Neural cell (in vitro differentiated cells): ENCODE results near the gene BPTF. TPM values are rescaled to one million over a fixed set of nuclear protein-coding genes. Genes with fewer than 3 reads are reported as not detected.

ENCODE experiments used
- H2AFZ ChIP-seq: fragments of 200-600, 300-800 bp; sonication (generic), shearing (Covaris generic); 2 replicates; pipeline ENCODE4 v1.6.0; 2014; ENCODE audit warnings: low read depth, mild to moderate bottlenecking, antibody characterized with exemption, low read length, moderate library complexity
- H3F3A ChIP-seq: fragments of 200-600 bp; shearing (Covaris generic); 2 replicates; pipeline ENCODE4 v1.6.1; 2016; ENCODE audit warnings: mild to moderate bottlenecking, moderate library complexity, mixed read lengths, antibody characterized with exemption, low read length; ENCODE audit not compliant: insufficient read depth, poor library complexity, severe bottlenecking
- H3K27ac ChIP-seq: fragments of 200-600, 300-800 bp; sonication (generic), shearing (Covaris generic); 2 replicates; pipeline ENCODE4 v1.5.1; 2014; ENCODE audit warnings: mild to moderate bottlenecking, low read length, moderate library complexity
- H3K27me3 ChIP-seq: fragments of 300-800, 200-600 bp; sonication (generic), shearing (Covaris generic); 2 replicates; pipeline ENCODE4 v1.6.0; 2014; ENCODE audit warnings: mild to moderate bottlenecking, low read depth, low read length, moderate library complexity; ENCODE audit not compliant: insufficient read depth
- H3K36me3 ChIP-seq: fragments of 300-800, 200-600 bp; sonication (generic), shearing (Covaris generic); 2 replicates; pipeline ENCODE4 v1.5.1; 2014; ENCODE audit warnings: mild to moderate bottlenecking, antibody characterized with exemption, low read length, moderate library complexity; ENCODE audit not compliant: insufficient read depth
- H3K4me2 ChIP-seq: fragments of 300-800, 200-600 bp; sonication (generic), shearing (Covaris generic); 2 replicates; pipeline ENCODE4 v1.6.0; 2014; ENCODE audit warnings: mild to moderate bottlenecking, low read length
- H3K4me3 ChIP-seq: fragments of 300-800, 200-600 bp; sonication (generic), shearing (Covaris generic); 2 replicates; pipeline ENCODE4 v1.5.1; 2014; ENCODE audit warnings: mild to moderate bottlenecking, low read length, moderate library complexity
- H3K79me2 ChIP-seq: fragments of 200-600 bp; shearing (Covaris generic); replicated peaks from 2 replicates; pipeline ENCODE4 v1.6.0; 2014; ENCODE audit warnings: mild to moderate bottlenecking, low read length, moderate library complexity; ENCODE audit not compliant: insufficient read depth
- H3K9ac ChIP-seq: fragments of 300-800, 200-600 bp; sonication (generic), shearing (Covaris generic); 2 replicates; pipeline ENCODE4 v1.6.1; 2016; ENCODE audit warnings: mild to moderate bottlenecking, low read length, mixed read lengths
- H3K9me2 ChIP-seq: fragments of 200-600 bp; shearing (Covaris generic); 2 replicates; pipeline ENCODE4 v1.6.1; 2016; ENCODE audit warnings: mild to moderate bottlenecking, low read length, mixed read lengths; ENCODE audit not compliant: insufficient read depth
- H3K9me3 ChIP-seq: fragments of 200-600, 300-800 bp; sonication (generic), shearing (Covaris generic); 2 replicates; pipeline ENCODE4 v1.6.1; 2016; ENCODE audit warnings: mild to moderate bottlenecking, mixed run types, low read length, moderate library complexity, mixed read lengths
- H4K20me1 ChIP-seq: fragments of 200-600 bp; shearing (Covaris generic); 2 replicates; pipeline ENCODE4 v1.6.1; 2016; ENCODE audit warnings: mild to moderate bottlenecking, mixed run types; ENCODE audit not compliant: insufficient read depth
- CTCF ChIP-seq: fragments of 450-650 bp; IDR thresholded peaks from 2 replicates; pipeline ENCODE4 v1.5.1; 2014; ENCODE audit warnings: antibody characterized with exemption, mild to moderate bottlenecking, moderate library complexity; ENCODE audit not compliant: poor library complexity, severe bottlenecking
- EP300 ChIP-seq: fragments of 450-650 bp; conservative IDR thresholded peaks from 2 replicates; pipeline ENCODE4 v1.6.1; 2014; ENCODE audit warnings: antibody characterized with exemption, mild to moderate bottlenecking, moderate library complexity; ENCODE audit not compliant: poor library complexity, severe bottlenecking
- EZH2 ChIP-seq: fragments of 200-600, 300-800 bp; shearing (Covaris generic), sonication (generic); IDR thresholded peaks from 2 replicates; pipeline ENCODE4 v1.6.1; 2014; ENCODE audit warnings: antibody characterized with exemption, low read length, borderline replicate concordance, mild to moderate bottlenecking; ENCODE audit not compliant: insufficient read depth, poor library complexity, severe bottlenecking
- MXI1 ChIP-seq: fragments of 450-650 bp; conservative IDR thresholded peaks from 2 replicates; pipeline ENCODE4 v1.6.1; 2014; ENCODE audit warnings: antibody characterized with exemption, mild to moderate bottlenecking; ENCODE audit not compliant: poor library complexity, severe bottlenecking
- POLR2AphosphoS5 ChIP-seq: IDR thresholded peaks from 2 replicates; pipeline ENCODE4 v1.6.1; 2012
- RAD21 ChIP-seq: fragments of 450-650 bp; conservative IDR thresholded peaks from 2 replicates; pipeline ENCODE4 v1.6.1; 2014; ENCODE audit warnings: antibody characterized with exemption, mild to moderate bottlenecking, moderate library complexity
- SMC3 ChIP-seq: fragments of 450-650 bp; conservative IDR thresholded peaks from 2 replicates; pipeline ENCODE4 v1.6.1; 2014; ENCODE audit warnings: antibody characterized with exemption, mild to moderate bottlenecking, moderate library complexity; ENCODE audit not compliant: poor library complexity
- TAF1 ChIP-seq: IDR thresholded peaks from 2 replicates; pipeline ENCODE4 v1.6.1; 2012; ENCODE audit warnings: low read depth
- polyA plus RNA-seq: library from polyadenylated mRNA; depleted of rRNA; stranded (reverse); fragments of >200 nt; gene quantifications from 2 replicates; pipeline ENCODE4 v1.2.3, GENCODE V29; 2014
- TF ChIP-seq, protein P1 (sequence below): IDR thresholded peaks from 2 replicates; pipeline ENCODE4 v1.6.1; 2012; ENCODE audit warnings: borderline replicate concordance

BPTF gene
- polyA plus RNA-seq, 1 donor from 2014 or later: 46.7 TPM

- no peaks in the 10 kb centered on the region for H3K9me2 ChIP-seq
- no peaks in the 10 kb centered on the region for H3F3A ChIP-seq
- no peak overlapping the region for H3K9ac ChIP-seq
- H2AFZ ChIP-seq: no peak overlapping the region
- H3K27me3 ChIP-seq: no peaks in the 10 kb centered on the region
- H3K4me3 ChIP-seq: no peak overlapping the region
- no peak overlapping the region for H3K27ac ChIP-seq
- no peaks in the 10 kb centered on the region for H3K79me2 ChIP-seq
- H3K36me3 ChIP-seq: peaks cover 9% of the 10 kb centered on the region
- H3K9me3 ChIP-seq: no peaks in the 10 kb centered on the region
- H4K20me1 ChIP-seq: no peaks in the 10 kb centered on the region
- no peak overlapping the region for H3K4me2 ChIP-seq
- TF ChIP-seq, protein P1, sequence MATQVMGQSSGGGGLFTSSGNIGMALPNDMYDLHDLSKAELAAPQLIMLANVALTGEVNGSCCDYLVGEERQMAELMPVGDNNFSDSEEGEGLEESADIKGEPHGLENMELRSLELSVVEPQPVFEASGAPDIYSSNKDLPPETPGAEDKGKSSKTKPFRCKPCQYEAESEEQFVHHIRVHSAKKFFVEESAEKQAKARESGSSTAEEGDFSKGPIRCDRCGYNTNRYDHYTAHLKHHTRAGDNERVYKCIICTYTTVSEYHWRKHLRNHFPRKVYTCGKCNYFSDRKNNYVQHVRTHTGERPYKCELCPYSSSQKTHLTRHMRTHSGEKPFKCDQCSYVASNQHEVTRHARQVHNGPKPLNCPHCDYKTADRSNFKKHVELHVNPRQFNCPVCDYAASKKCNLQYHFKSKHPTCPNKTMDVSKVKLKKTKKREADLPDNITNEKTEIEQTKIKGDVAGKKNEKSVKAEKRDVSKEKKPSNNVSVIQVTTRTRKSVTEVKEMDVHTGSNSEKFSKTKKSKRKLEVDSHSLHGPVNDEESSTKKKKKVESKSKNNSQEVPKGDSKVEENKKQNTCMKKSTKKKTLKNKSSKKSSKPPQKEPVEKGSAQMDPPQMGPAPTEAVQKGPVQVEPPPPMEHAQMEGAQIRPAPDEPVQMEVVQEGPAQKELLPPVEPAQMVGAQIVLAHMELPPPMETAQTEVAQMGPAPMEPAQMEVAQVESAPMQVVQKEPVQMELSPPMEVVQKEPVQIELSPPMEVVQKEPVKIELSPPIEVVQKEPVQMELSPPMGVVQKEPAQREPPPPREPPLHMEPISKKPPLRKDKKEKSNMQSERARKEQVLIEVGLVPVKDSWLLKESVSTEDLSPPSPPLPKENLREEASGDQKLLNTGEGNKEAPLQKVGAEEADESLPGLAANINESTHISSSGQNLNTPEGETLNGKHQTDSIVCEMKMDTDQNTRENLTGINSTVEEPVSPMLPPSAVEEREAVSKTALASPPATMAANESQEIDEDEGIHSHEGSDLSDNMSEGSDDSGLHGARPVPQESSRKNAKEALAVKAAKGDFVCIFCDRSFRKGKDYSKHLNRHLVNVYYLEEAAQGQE: no peak
- TF ChIP-seq EP300 (no peak), CTCF (no peak), POLR2AphosphoS5 (no peak), MXI1 (no peak), RAD21 (no peak), TAF1 (no peak), EZH2 (no peak), SMC3 (no peak)
Measured at GRCh38 chr17:67946513-67946912, 121.2 kb downstream of the BPTF start.

DNA sequence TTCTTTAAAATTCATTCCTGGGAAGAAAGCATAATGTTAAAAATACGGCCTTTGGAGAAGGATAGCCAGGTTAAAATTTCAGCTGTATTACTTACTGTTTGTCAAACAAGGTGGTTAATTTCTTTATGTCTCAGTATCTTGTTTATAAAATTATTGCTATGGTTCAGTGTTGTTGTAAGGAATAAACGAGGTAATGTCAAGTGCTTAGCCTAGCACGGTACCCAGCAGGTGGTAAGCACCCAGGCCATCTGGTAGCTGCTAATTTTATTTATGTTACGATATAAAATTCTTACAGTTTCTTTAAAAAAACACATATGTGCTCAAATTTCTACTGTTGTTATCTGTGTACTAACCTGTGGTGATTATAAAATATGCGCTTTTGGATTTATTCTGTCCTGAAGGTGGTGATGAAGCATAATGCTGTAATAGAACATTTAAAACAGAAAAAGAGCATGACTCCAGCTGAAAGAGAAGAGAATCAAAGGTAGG lies 122.1 kb downstream of the BPTF start:
- no peak overlapping the region for H2AFZ ChIP-seq
- peaks cover 9% of the 10 kb centered on the region for H3K36me3 ChIP-seq
- H3F3A ChIP-seq: no peaks in the 10 kb centered on the region
- no peaks in the 10 kb centered on the region for H4K20me1 ChIP-seq
- H3K27me3 ChIP-seq: no peaks in the 10 kb centered on the region
- H3K9me2 ChIP-seq: no peaks in the 10 kb centered on the region
- H3K79me2 ChIP-seq: no peaks in the 10 kb centered on the region
- H3K4me2 ChIP-seq: no peak overlapping the region
- H3K4me3 ChIP-seq: no peak overlapping the region
- H3K27ac ChIP-seq: no peak overlapping the region
- TF ChIP-seq RAD21 (no peak), EZH2 (no peak), TAF1 (no peak), EP300 (no peak), CTCF (no peak), POLR2AphosphoS5 (no peak), MXI1 (no peak), SMC3 (no peak)
- TF ChIP-seq, protein P1: no peak
- no peak overlapping the region for H3K9ac ChIP-seq
- H3K9me3 ChIP-seq: no peaks in the 10 kb centered on the region
